Stimulated activated CD8-positive, alpha-beta memory T cell treated with anti-CD3 and anti-CD28 coated beads, Interleukin-4, amount 100 ng/mL, for 4 hours (primary cell): ENCODE data around the gene PTPRJ.
"Not testable (repeated sequence)": the region's sequence is repeated elsewhere in the genome, so short reads cannot be mapped to it uniquely, and the experiment has no call there.

Source experiments
- DNase-seq, 2 donors: peaks; one replicate each; pipeline ENCODE4 v3.0.0-alpha.2; 2020; ENCODE audit warnings: low read depth in 2 of 2, low spot score in 1 of 2

Gene PTPRJ

GRCh38 chr11:48017831-48018527 lies 37.6 kb downstream of the PTPRJ start:
- DNase-seq = no peak

DNA sequence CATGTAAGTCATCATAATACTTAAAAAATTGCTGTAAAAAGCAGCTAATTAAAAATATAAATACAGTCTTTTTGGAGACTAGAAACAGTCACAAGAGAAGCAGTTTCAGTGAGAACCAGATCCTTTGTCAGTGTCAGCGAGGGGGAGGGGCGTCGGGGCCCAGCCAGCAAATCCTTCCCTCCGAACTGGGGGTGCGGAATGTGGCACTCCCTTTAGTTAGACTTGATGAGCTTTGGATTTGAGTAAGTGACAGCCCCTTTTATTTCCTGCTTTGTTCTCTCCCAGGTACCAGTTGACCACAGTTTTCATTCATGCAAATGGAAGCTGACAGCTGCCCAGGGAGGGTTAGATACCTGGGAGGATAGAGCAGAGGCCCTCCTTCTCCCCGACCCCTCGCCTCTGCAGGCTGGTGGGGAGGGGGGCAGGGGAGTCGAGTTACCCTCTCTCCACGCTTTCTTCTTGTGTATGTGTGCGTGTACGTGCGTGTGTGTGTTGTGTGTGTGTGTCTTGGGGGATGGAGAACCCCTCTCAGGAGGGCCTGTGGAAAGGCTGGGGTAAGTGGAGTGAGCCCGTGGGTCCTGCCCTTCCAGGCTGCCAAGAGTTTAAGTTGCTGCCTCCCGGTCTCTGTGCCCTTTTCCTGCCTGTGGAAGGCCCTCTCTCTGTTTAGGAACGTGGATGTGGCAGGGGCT lies 38.3 kb downstream of the PTPRJ start:
- DNase-seq = no peak

- DNase-seq = no peak
These were observed 38.8 kb downstream of the PTPRJ start for GRCh38 chr11:48019217-48019584.

DNA sequence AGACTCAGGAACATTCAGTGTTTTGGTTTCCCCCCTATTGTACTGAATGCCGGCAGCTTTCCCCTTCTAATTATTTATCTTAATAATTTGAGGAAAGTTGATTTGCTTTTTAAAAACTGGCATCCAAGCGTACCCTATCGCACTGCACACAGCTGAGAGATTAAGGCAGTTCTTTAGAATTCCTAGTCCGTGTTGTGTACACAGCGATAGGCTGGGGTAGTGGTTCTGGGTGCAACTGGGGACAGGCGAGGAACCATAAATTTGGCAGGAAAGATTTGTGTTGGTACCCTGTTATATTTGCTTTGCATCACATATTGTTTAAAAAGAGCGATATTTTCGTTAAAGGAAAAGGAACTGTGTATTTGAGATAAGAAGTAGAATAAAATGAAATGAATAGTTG lies 39.2 kb downstream of the PTPRJ start:
- DNase-seq = no peak

GRCh38 chr11:48020092-48020755 lies 39.9 kb downstream of the PTPRJ start:
- no peak for DNase-seq

GRCh38 chr11:48021201-48021820 lies 41.0 kb downstream of the PTPRJ start:
- DNase-seq = not testable (repeated sequence)

- DNase-seq = no peak
These were observed 42.1 kb downstream of the PTPRJ start for GRCh38 chr11:48022445-48022844.

GRCh38 chr11:48023608-48024007 lies 43.2 kb downstream of the PTPRJ start:
- DNase-seq = not testable (repeated sequence)

DNA sequence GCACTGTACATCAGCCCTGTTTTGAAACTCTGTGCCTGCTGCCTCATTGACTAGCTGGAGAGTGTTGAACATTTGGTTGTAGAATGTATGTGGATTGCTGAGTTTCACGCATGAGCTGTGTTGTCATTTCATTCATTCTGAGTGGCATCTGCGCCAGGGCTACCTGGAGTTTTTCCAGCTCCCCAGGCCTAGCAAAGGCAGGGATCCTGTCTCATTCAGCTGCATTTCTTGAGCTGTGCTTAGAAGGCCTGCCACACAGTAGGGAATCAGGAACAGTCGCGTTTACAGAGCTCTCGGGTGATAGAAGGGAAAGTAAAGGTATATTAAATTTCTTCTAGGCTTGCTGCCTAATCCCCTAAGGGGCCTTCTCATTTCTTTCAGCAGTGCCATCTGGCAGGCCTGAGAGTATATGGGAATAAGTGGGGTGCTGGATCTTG lies 44.3 kb downstream of the PTPRJ start:
- DNase-seq = no peak

DNA sequence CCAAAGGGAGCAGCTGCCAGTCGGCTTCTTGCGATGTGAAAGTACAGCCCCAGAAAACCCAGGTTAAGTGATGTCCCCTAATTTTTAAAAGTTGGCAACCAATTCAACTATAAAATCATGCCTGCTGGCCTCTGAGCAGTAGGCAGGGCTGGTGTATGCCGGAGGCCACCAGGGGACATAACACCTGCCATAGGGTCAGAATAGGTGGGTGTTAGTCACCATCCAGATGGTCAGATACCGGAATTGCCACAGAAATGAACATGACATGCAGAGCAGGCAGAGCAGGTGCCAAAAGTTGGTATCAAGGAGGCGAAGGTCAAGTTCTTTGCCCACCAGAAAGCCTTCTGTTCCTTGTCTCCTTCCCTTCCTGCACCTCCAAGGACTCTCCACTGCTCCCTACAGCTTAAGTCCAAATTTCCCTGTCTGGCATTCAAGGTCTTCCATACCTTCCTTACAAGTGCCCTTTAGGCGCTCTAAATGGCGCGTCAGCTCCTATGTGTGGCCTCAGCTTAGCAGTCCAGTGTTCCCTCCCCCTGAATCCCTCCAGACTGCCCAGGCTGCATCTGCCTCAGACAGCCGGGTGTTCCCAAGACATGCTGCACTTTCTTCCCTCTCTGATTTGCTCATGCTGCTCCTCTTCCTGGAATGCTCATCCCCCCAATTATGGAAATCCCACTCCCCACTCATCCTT lies 45.1 kb downstream of the PTPRJ start:
- no peak for DNase-seq

DNA sequence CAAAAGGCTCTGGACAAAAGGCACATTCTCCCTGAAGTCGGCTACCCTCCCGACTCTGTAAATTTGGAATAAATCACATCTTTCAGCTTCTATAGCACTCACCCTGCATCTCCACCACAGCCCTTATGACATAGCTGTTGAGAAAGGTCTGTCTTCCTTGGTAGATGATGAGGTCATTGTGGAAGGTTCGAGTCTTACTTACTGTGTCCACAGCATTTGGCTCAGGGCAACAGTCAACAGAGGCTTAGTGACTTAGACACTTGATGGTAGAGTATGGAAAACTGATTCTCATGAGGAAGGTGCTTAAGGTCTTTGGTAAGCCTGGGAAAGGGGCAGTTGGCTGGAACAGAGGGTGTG lies 45.6 kb downstream of the PTPRJ start:
- DNase-seq = no peak

GRCh38 chr11:48028914-48029680 lies 48.7 kb downstream of the PTPRJ start:
- DNase-seq = no peak

DNA sequence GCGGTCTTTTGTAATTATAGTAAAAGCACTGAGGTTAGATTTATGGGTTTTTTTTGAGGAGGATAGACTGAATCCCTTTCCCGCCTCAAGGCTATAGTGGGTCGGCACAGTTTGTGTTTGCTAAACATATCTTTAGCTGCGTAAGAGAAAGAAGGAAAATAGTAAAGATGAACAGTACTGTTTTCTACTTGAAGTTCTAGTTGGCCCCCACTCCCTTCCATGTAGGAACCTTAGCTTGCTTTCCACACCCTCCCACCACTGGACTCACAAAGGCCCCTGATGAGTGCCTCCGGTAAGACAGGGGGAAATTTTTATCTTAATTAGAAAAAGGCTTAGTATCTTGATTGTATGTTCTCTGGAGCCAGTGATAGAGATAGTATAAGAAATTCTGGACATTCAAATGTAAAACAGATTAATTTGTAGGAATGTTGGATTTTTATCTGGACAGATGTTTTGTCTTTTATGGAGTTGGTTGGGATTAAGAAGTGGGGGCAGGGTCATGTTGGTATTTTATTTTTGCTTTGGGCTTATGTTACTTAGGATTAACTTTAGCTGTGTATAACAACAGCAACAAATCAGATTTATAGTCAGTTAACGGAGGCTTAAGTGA lies 49.4 kb downstream of the PTPRJ start:
- DNase-seq = no peak

- DNase-seq = no peak
These were observed 51.2 kb downstream of the PTPRJ start for GRCh38 chr11:48031602-48032001.

DNA sequence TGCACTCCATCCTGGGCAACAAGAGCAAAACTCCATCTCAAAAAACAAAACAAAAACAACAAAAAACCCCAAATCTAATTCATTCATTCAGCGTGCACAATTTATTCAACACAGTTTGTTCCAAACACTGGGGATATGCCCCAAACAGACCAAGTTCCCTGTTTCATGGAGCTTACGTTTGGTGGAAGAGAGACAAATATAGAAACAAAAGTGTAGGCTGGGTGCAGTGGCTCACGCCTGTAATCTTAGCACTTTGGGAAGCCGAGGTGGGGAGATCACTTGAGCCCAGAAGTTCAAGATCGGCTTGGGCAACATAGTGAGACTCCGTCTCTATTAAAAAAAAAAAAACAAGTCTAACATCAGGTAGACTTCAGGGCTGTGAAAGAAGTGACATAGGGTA lies 52.4 kb downstream of the PTPRJ start:
- DNase-seq = no peak

DNA sequence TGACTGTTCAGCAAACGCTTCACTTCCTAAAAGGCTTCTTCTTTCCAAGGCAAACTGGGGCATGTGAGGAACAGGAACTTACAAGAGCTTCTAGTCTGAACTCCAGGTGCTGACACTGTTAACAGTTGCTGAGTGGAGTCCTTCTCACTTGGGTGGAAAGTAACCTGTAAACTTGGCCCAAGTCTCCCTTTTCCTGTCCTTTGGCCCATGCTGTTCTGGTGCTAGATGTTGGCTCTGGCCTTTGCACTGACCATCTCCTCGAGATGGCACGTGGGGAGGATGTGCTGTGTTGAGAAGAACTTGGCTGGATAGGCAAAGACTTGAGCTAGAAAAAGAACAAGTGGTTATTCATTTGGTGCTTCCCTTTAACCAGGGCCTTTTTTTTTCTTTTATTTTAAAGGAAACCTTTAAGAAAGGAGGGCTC lies 53.6 kb downstream of the PTPRJ start:
- no peak for DNase-seq

DNA sequence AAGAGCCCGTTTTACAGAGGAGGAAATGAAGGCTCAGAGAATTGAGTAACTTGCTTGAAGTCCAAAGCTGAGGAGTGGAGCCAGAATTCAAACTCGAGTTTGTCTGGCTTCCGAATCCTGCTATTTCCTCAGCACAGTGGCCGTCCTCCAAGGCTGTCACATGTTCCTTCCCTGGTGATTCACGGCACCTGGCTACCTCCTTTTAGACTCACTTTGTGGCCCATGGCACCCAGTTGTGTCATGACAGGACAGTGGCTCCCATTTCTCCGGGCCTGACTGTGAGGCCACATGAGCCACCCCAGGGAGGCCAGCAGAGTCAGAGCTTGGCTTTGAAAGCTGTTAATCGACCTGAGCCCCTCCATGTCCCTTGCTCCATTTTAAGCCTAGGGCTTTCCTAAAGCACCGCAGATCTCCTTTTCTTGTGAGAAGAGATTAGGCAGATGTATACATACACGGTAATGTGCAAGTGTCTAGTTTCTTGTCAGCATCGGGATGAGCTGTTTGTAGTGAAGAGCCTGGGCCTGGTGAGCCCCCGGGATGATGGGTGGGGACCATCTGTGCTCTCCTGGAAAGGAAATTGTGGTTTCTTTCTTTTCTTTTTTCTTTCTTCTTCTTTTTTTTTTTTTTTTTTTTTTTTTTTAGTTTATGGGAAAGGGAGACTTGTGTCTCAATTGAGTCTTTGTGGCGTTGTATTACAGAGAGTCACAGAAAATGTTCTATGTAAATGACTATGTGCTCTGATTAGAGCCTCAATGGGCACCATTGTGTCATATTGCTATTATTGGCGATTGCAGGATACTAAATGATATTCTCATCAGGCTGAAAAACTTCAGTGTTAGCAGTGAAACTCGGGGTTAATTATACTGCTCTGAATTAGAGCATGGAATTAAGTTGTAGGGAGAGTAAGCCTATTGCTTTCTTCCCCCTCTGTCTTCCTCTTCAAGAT lies 54.8 kb downstream of the PTPRJ start:
- no peak for DNase-seq

DNA sequence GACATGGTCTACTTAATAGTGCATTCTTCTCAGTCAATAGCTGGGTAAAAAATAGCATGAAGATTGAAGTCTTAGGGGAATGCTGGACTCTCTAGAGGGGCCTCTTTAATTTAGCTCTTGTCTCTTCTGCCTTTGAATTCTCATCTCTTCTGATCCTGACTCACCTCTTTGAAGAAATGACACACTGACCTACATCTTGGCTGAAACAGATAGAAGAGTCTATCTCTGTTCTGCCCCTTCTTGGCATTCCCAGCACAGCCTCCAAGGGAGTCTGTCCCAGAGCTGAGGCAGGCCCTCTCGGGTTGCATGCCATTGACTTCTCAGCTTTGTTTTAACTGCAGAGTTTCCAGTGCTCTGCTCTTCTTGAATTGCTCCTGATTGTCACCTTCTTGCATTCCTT lies 55.7 kb downstream of the PTPRJ start:
- no peak for DNase-seq

DNA sequence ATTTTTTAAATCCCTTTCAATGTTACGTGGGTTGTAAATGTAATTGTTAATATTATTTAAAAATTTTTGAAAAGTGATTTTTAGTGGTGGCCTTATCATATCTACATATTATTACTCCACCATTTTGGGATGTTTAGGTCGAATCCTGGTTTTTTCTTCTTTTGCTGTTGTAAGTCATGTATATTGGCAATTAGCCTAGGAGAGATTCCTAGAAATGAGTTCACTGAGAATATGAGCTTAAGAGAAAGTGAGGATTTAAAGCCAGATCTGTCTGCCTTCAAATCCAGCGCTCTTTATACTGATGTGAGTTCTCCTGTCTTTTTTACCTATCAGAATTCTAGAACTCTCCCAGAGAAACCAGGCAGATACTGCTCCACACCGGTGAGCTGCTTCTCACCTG lies 56.1 kb downstream of the PTPRJ start:
- no peak for DNase-seq
